Measurements from ENCODE around the gene KPNB1.

- no peak for TF ChIP-seq POLR2A (IDR thresholded peaks at IDR 0.05)
- TF ChIP-seq, protein P1, sequence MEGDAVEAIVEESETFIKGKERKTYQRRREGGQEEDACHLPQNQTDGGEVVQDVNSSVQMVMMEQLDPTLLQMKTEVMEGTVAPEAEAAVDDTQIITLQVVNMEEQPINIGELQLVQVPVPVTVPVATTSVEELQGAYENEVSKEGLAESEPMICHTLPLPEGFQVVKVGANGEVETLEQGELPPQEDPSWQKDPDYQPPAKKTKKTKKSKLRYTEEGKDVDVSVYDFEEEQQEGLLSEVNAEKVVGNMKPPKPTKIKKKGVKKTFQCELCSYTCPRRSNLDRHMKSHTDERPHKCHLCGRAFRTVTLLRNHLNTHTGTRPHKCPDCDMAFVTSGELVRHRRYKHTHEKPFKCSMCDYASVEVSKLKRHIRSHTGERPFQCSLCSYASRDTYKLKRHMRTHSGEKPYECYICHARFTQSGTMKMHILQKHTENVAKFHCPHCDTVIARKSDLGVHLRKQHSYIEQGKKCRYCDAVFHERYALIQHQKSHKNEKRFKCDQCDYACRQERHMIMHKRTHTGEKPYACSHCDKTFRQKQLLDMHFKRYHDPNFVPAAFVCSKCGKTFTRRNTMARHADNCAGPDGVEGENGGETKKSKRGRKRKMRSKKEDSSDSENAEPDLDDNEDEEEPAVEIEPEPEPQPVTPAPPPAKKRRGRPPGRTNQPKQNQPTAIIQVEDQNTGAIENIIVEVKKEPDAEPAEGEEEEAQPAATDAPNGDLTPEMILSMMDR (IDR thresholded peaks at IDR 0.05), result no peak
These were observed 2.0 kb downstream of the KPNB1 start for GRCh38 chr17:47651704-47652103.

Measured in Peyer's patch (tissue), 4 donors.